Uterus (tissue), 4 donors: ENCODE data around the gene SH3PXD2A. TPM values are rescaled to one million over a fixed set of nuclear protein-coding genes. Genes with fewer than 3 reads are reported as not detected.

Experiments
- DNase-seq, 2 donors: peaks; one replicate each; pipeline ENCODE4 v3.0.0-alpha.2; 2019 to 2020
- H3K27ac ChIP-seq, 2 donors: fragments of 200-600 bp; sonication (generic); 1 replicate in 1 of 2; 2 replicates in 1 of 2; pipeline ENCODE4 v1.5.1; 2016 to 2018
- H3K27me3 ChIP-seq, 2 donors: fragments of 200-600 bp; sonication (generic); one replicate each; pipeline ENCODE4 v1.5.1; 2018 to 2019; ENCODE audit warnings: control low read depth in 1 of 2
- H3K36me3 ChIP-seq, 2 donors: fragments of 200-600 bp; sonication (generic); one replicate each; pipeline ENCODE4 v1.5.1; 2019; ENCODE audit warnings: control low read depth in 1 of 2
- H3K4me1 ChIP-seq, 2 donors: fragments of 200-600 bp; sonication (generic); one replicate each; pipeline ENCODE4 v1.5.1; 2018 to 2019; ENCODE audit warnings: control low read depth in 1 of 2
- H3K4me3 ChIP-seq, 2 donors: fragments of 200-600 bp; sonication (generic); 1 replicate in 1 of 2; 2 replicates in 1 of 2; pipeline ENCODE4 v1.5.1; 2018 to 2019; ENCODE audit warnings: mild to moderate bottlenecking in 1 of 2
- H3K9me3 ChIP-seq, 2 donors: fragments of 200-600 bp; sonication (generic); one replicate each; pipeline ENCODE4 v1.5.1; 2019; ENCODE audit warnings: control low read depth in 1 of 2
- CTCF ChIP-seq, 4 experiments: fragments of 200-600 bp in 2 of 4; fragments of 450-650 bp in 2 of 4; sonication (generic) in 2 of 4; IDR thresholded peaks; one replicate each; pipeline ENCODE4 v1.5.1; 2016 to 2019; ENCODE audit warnings: antibody characterized with exemption in 4 of 4, mild to moderate bottlenecking in 2 of 4, moderate library complexity in 1 of 4
- POLR2A ChIP-seq, 2 donors: fragments of 450-650 bp; IDR thresholded peaks; one replicate each; pipeline ENCODE4 v1.6.1; 2016; ENCODE audit warnings: antibody characterized with exemption in 2 of 2, mild to moderate bottlenecking in 1 of 2, moderate library complexity in 1 of 2
- intact Hi-C: fragments of 100-400 bp; cut with DNase I; formaldehyde crosslinking; loops from one replicate; pipeline ENCODE4 v1.15.1; 2023; ENCODE audit warnings: low total_unique reads
- total RNA-seq, 4 donors: library from RNA; depleted of rRNA in 3 of 4; stranded (reverse); fragments of >200 nt in 3 of 4; gene quantifications; one replicate each; pipeline versions ENCODE4 v1.1.0 to v1.2.4, GENCODE V29; 2014 to 2023
- donor health status: DM: yes; HTN: yes; CAD: no.

SH3PXD2A gene
- total RNA-seq, 4 donors from 2014 or later = 12.6 to 117 (median 46.6) TPM

DNA sequence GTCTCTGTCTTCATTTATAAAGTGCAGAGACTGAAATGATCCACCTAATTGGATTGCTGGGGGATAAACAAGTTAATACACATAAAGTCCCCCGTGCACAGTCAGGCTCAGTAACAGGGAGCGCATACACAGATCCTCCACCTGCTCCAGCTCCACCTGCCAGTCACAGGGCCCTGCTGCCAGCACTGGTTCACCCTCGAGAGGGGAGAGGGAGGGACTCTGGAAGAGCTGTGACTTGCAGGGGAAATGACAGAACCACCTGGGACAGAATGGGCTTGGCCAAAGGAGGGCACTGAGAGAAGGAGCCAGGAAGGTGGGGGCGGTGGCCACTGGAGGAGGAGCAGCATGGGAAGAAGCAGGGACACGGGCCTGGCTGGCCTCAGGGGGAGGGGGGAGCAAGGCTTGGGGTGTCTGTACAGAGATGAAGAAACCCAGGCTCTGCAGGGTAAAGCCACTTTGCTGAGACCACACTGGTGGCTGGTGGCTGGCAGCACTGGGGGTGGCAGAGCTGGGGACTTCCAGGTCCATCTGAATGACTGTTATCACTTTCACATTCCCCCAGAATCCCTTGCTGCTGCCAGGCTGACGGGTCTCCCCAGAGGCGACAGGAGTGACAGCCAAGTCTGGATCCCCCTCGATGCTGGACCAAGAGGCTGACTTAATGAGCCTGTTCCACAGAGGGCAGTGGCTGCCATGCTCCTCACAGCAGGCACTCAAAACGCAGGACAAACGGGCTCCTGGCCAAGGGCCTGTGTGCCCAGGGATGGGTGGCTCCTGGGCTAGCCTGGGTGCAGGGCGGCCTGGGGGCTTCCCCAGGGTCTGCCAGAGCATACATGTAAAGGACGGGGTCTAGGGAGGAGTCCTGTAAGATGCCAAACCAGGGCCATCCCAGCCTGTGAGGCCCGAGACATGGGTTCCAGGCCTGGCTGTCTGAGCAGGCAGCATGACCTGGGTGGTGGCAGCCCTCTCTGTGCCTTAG is 151.1 kb downstream of the SH3PXD2A start:
- H3K36me3 ChIP-seq = no peaks in the 10 kb centered on the region
- intact Hi-C loops = no loop called here
- H3K9me3 ChIP-seq = no peaks in the 10 kb centered on the region
- H3K4me1 ChIP-seq = no peaks in the 10 kb centered on the region
- H3K4me3 ChIP-seq = no peak overlapping the region
- no peak for DNase-seq
- TF ChIP-seq POLR2A (IDR thresholded peaks at IDR 0.05) = no peak
- TF ChIP-seq CTCF (IDR thresholded peaks at IDR 0.05) = no peak
- no peaks in the 10 kb centered on the region for H3K27me3 ChIP-seq
- no peak overlapping the region for H3K27ac ChIP-seq

DNA sequence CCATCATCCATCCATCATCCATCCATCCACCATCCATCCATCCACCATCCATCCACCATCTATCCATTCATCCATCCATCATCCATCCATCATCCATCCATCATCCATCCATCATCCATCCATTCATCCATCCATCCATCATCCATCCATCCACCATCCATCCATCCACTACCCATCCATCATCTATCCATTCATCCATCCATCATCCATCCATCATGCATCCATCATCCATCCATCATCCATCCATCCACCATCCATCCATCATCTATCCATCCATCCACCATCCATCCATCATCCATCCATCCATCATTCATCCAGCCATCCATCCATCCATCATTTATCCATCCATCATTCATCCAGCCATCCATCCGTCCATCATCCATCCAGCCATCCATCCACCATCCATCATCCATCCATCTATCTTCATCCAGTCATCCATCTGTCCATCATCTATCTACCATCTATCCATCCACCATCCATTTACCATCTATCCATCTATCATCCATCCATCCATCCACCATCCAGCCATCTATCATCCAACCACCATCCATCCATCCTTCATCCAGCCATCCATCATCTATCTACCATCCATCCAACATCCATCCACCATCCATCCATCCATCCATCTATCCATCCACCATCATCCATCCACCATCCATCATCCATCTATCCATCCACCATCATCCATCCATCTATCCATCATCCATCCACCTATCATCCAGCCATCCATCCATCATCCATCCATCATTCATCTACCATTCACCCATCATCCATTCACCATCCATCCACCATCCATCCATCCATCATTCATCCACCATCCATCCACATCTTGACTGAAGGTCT is 153.8 kb downstream of the SH3PXD2A start:
- no peaks in the 10 kb centered on the region for H3K36me3 ChIP-seq
- H3K27me3 ChIP-seq = no peaks in the 10 kb centered on the region
- no peaks in the 10 kb centered on the region for H3K9me3 ChIP-seq
- intact Hi-C loops = no loop called here
- no peak overlapping the region for H3K27ac ChIP-seq
- TF ChIP-seq CTCF (IDR thresholded peaks at IDR 0.05) (no peak), POLR2A (IDR thresholded peaks at IDR 0.05) (no peak)
- DNase-seq = no peak
- no peak overlapping the region for H3K4me3 ChIP-seq
- H3K4me1 ChIP-seq = no peaks in the 10 kb centered on the region

DNA sequence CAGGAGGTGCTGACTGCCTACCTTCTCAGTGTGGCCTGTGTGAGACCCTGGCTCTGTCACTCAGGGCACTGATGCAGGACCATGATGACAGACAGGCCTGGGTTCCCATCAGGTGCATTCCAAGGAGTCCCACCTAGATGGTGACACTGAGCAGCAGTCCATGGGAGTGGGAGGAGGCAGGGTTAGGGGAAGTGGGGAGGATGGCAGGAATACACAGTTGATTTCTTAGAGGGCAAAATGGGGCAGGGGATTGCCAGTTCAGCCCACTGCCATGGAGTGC is 155.0 kb downstream of the SH3PXD2A start:
- Histone ChIP-seq H3K36me3 (no peaks in the 10 kb centered on the region), H3K4me1 (no peaks in the 10 kb centered on the region), H3K27me3 (no peaks in the 10 kb centered on the region), H3K27ac (no peak overlapping the region), H3K4me3 (no peak overlapping the region), H3K9me3 (no peaks in the 10 kb centered on the region)
- TF ChIP-seq POLR2A (IDR thresholded peaks at IDR 0.05) (no peak), CTCF (IDR thresholded peaks at IDR 0.05) (no peak)
- no peak for DNase-seq
- intact Hi-C loops = no loop called here

DNA sequence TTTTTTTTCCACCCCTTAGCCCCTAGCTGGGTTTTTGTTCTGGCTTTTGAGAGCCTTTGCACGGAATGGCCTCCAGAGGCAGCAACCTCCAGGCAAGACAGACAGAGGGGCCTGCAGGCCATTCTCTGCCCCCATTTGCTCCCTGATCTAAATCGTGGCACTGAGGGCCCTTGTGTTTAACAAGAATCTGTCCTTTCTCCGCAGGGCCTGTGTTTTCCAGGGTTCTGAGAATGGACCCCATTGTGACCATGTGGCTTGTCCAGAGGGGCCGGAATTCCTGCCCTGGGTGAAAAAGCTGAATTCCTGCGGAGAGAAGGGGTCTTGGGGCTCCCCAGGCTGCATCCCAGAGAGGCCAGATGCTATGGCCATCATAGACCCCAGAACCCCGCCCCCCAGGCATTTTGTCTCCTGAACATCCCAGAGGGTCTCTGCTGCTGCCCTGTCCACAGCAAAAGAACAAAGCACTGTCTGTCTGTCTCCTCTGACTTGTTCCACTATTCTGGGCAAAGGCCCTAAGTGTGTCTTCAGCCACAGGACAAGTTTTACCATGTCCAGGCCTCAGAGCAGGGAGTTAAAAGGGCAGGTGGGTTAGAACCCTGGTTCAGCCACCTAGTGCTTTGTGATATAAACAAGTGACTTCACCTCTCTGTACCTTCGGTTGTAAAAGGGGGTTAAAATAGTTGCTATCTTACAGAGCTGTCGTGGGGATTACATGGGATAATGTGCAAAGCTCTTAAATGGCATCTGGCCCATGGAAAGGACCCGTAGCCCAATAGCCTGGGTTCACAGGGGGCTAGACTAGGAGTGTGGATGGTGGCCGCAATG is 155.6 kb downstream of the SH3PXD2A start:
- Histone ChIP-seq H3K27ac (no peak overlapping the region), H3K4me3 (no peak overlapping the region), H3K27me3 (no peaks in the 10 kb centered on the region), H3K4me1 (no peaks in the 10 kb centered on the region), H3K36me3 (no peaks in the 10 kb centered on the region), H3K9me3 (no peaks in the 10 kb centered on the region)
- TF ChIP-seq POLR2A (IDR thresholded peaks at IDR 0.05) = no peak
- no peak for TF ChIP-seq CTCF (IDR thresholded peaks at IDR 0.05)
- no peak for DNase-seq
- intact Hi-C loops = no loop called here
